Hematopoietic multipotent progenitor cell treated with erythropoietin and hydrocortisone succinate and interleukin-3 and kit ligand, for 4 days (in vitro differentiated cells): ENCODE results near the gene A1BG.
A peak's percentile ranks its signal among the peaks of the same experiment; 100 is the strongest.
"Not testable (repeated sequence)": the region's sequence is repeated elsewhere in the genome, so short reads cannot be mapped to it uniquely, and the experiment has no call there.

ENCODE experiments used
- DNase-seq: peaks from one replicate; pipeline ENCODE4 v3.0.0-alpha.2; 2015

The A1BG gene

DNA sequence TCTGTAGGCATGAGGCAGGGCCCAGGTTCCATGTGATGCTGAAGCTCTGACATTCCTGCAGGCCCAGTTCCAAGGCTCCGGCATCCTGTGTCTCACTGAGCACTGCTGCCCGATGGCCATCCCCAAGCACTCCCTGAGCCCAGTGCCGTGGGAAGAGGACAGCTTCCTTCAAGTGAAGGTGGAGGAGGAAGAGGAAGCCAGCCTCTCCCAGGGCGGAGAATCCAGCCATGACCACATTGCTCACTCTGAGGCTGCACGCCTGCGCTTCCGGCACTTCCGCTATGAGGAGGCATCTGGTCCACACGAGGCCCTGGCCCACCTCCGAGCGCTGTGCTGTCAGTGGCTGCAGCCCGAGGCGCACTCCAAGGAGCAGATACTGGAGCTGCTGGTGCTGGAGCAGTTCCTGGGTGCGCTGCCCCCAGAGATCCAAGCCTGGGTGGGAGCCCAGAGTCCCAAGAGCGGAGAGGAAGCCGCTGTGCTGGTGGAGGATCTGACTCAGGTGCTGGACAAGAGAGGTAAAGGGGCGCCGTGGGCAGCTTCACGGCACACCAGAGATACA lies 18.5 kb downstream of the A1BG start:
- no peak for DNase-seq

DNA sequence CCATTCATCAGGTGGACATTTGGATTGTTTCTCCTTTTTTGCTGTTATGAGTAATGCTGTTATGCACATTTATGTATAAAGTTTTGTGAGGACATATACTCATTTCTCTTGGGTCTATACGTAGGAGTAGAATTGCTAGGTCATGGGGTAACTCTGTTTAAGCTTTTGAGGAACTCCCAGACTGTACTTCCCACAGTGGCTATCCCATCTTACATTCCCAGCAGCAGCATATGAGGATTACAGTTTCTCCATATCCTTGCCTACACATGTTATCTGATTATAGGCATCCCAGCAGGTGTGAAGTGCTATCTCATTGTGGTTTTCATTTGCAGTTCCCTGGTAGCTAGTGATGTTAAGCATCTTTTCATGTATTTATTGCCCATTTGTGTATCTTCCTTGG lies 20.6 kb downstream of the A1BG start:
- DNase-seq, result no peak

DNA sequence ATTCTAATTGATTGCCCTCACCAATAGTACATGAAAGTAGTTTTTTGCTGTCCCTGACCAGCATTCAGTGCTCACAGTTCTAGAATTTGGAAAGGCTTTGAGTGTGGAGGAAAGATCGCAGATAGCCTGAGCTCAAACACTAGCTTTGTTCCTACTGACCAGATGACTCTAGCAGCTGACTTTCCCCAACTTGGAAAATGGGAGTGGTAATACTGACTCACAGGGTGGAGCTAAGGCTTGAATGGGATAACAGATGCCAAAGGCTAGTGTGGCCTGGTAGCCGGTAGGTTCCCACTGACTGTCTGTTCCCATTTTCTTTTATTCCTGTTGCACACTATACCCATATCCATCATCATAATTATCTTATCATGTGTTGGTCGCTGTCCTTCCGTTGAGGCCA lies 22.8 kb downstream of the A1BG start:
- DNase-seq, result no peak

DNA sequence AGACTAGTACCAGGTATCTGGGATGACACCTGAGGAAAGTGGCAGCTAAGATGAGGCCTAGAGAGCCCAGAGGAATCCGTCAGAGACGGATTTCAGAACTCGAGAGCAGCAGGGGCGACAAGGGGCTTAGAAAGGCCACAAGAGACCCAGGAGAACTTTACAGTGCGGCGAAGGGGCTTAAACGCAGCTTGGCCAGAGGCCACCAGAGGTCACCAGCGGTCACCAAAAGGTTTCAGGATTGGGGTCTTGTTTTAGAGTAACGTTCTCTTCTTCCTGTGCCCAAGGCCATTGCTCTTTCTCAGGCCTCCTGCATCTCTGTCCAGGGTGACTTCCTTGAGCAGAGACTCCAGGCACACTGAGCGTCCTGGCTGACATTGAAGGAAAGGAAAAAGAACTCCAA lies 24.3 kb downstream of the A1BG start:
- peak; percentile 80 for DNase-seq

DNA sequence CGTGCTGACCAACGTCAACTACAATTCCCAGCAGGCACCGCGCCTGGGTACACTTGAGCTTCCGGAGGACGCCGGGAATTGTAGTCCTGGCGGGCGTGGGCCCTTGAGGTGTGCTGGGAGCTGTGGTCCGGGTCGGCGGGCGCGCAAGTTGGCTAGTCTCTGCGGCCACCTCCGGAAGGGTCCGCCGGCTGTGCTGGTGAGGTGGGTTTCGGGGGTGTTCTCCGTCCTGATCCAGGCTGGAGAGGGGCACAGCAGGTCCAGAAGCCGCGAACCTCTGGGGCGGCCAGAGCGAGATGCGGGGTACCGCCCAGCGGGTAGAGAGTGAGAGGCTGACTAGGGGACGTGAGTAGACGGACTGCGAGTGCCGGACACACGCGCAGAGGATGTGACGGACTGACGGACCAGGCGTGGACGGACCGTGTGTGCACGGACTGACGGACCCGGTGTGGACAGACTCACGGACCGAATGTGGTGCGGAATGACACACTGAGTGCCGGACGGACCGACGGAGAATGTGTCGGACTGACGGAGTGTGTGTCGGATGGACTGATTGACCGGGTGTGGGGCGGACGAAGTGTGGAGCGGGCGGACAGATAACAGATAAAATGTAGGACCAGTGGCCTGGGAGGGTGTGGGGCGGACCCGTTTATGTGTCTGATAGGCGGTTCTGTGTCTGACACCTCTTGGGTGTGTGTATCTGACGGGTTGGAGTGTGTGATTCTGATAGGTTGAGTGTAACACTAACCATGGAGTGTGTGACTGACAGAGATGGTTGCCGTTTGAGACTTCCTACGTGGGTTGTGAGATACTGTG lies 26.2 kb downstream of the A1BG start, which contains the start of gene ZSCAN22:
Gene ZSCAN22 (plus strand): TSS at position 81 of the 813 bp plus-strand sequence. CDS start 7,809 bp downstream, outside the sequence.
- DNase-seq, result peak; percentile 98

DNA sequence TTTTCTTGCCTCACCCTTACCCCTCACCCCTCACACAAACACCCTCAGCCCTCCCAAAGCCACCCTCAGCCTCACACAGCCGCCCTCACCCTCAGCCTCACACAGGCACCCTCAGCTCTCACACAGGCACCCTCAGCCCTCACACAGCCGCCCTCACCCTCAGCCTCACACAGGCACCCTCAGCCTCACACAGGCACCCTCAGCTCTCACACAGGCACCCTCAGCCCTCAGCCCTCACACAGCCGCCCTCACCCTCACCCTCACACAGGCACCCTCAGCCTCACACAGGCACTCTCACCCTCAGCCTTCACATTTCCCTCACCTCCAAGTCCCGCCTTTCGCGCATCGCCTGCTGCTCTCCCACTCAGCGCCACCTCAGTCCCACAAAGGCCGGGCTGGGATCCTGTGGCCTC lies 26.8 kb downstream of the A1BG start:
- no peak for DNase-seq

DNA sequence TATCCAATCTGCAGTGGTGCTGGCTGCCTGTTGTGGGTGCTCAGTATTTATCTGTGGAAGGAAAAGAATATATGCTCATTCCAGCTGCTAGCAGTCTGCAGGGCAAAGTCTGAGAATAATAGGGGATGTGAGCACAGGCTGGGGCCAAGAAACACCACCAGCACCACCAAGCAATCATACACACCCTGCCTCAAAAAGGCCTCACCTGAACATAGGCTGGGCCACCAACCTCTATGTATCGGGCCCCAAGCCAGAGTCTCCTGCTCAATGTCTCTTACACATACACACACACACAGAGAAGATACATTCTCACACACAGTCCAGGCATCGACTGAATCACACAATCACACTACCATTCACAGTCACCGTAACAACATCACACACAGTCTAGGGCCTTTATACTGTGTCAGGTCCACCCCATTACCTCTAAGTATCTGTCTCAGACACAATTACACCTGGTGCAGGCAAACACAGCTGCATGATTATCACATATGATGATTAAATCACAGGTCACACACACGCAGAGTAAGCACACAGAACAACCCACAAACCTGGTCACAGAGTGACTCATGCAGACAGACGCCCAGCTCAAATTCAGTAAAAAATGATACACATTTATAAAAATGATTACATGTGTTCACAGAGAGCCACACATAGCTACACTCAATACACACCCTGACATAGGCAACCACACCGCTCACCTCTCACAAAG lies 27.8 kb downstream of the A1BG start:
- DNase-seq, result no peak

DNA sequence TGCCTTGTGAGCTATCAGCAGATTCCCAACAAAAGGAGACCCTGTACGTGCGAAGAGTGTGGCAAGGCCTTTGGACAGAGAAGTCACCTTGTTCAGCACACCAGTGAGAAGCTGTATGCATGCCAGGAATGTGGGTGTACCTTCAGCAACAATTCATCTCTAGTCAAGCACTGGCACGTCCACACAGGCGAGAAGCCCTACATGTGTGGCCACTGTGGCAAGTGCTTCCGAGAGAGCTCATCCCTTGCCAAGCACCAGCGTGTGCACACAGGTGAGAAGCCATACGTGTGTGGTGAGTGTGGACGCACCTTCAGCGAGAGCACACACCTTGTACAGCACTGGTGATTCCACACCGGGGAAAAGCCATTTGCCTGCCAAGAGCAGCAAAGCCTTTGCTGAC lies 34.1 kb downstream of the A1BG start:
- DNase-seq, result no peak

DNA sequence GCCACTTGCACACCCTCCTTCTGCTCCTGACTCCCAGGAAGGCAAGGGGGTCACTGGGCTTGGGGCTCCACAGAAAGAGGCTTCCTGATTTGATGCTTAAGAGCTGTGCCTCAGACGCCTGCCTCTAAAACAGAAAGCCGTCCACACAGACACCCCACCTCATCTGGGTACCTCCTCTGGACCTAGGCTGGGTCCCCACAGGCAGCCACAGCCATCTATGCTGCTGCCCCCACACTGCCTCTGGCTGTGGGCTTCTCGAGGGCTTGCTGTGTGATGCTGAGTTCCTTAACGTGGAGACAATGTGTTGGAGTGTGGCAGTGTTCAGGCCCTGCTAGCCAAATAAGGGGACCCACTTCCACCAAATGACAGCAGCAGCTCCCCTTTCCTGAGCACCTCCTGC lies 35.0 kb downstream of the A1BG start:
- no peak for DNase-seq

DNA sequence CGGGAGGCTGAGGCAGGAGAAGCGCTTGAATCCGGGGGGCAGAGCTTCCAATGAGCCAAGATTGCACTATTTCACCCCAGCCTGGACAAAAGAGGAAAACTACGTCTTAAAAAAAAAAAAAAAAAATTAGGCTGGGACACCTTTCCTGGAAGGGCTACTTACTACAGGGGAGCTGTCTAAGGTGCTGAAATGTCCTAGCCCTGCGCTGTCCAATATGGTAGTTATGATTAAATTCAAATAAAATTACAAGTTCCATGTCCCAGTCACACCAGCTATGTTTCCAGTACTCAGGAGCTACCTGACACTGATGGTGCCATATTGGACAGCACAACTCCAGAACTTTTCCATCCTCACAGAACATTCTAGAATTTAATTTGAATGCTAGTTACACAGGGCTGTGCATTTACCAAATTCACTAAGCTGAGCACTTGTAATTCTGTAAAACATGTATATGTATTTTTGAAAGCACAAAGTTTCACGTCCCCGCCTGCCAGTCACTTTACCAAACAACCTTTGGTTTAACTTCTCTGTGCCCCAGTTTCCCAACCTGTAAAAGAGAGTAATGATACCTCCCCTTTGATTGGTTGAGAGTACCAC lies 35.7 kb downstream of the A1BG start:
- peak; percentile 77 for DNase-seq

DNA sequence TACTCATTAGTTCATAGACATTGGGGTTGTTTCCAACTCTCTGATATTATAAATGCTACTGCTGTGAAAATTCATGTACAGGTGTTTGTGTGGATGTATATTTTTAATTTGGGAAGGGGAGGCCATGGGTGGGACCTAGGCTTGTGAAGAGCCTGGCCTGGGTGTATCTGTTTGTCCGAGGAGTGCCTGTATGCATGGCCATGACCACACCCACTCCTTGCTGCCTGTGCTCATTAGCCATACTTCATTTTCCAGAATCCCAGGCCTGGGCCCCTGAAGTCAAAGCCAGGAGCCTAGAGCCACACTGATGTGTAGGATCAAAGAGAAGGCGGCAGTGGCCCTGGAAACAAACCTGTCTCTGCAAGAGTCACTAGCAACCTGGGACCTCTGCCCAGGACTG lies 37.7 kb downstream of the A1BG start:
- DNase-seq, result no peak

DNA sequence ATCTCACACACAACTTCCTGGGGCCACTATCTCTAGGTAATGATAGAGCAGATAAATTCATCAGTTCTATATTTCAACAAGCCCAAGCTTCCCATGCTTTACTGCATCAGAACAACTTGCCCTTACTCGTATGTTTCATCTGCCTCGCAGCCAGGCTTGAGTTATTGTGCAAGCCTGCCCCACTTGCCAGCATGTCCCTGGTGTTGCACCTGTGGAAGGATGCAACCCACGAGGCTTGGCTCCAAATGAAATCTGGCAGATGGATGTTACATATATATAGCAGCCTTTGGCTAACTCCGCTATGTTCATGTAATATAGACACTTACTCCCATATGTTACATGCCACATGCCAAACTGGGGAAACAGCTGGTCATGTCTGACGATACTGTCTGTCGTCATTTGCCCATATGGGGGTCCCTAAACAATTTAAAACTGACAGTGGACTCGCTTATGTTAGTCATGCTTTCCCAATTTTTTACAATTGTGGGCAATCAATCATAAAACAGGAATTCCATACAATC lies 41.9 kb downstream of the A1BG start:
- DNase-seq, result no peak

DNA sequence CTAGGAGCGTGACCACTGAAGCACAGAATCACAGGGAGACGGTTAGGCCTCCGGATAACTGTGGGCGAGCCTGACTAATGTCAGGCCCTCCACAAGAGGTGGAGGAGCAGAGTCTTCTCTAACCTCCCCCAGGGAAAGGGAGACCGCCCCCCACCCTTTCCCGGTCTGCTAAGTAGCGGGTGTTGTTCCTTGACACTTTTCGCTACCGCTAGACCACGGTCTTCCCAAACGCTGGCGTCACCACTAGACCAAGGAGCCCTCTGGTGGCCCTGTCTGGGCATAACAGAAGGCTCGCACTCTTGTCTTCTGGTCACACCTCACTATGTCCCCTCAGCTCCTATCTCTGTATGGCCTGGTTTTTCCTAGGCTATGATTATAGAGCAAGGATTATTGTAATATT lies 42.6 kb downstream of the A1BG start:
- DNase-seq, result not testable (repeated sequence)

DNA sequence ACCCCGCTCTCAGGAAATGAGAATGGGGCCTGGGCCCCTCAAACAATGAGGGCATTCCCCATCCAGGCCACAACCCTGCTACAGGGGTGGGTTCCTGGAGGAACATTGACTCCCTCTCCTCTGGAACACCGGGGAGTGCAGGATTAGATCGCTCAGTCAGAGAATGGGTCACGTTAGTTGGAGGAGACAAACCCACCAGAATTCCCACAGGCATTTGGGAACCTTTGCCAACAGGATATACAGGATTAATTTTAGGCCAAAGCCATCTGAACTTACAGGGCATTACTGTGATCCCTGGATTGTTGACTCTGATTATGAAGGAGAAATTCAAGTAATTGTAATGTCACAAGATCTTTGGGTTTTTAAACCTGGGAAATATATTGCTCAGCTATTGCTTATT lies 45.6 kb downstream of the A1BG start:
- no peak for DNase-seq

DNA sequence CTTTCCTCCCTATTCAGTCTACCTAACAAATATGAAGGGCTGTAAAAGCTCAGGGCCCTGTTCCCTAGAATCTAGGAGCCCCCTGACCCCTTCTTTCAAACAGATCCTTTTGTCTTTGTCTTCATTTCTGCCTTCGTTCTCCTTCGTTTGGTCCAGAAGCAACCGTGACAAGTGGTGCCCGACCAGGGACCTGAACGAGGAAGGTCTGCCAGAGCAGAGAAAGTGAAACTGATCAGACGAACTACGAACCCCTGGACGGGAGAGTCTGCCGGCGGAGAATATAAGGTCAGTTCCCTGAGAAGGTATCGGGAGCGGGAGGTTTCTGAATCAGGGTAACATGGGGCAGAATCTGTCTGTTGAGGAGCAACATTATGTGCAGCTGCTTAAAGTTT lies 47.4 kb downstream of the A1BG start:
- DNase-seq, result no peak

DNA sequence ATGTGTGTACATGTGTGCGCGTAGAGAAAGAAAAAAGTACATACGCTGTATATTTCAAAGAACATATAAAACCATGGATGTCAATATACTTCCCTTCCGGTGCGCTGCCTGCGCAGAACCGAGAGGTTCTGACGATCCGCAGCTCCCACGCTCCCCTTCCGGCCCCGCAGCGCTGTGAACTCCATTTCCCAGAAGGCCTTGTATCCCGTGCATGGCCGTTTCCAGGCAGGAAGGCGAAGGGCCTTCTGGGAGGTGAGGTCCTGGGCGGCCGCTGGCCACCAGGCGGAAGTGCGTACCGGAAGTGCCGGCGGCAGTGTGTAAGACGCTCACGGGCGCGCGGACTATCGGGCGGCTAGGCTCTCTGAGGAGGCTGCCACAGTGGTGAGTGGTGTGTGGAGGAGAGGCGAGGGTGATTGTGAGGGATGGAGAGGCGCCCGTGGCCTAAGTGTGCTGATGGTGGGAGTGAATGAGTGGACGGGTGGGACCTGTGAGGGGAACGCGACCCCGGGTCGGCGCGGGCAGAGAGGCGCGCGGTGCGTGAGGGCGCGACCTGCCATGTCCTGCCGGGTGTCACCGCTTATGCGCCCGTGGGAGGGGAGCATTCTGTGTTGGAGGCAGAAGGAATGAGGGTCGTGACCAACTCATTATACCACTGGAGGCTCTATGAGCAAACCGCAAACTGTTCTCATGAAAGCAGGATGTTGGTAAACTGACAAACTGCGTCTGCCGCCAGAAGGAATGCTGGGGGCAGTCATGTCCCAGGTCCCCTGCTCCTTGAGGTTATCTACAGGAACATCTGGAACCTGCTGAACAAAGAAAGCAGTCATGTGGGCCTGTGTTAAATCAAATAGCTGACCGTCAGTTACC lies 48.0 kb downstream of the A1BG start, which contains the start of gene ERVK3-1:
Gene ERVK3-1 (plus strand): TSS at position 313 of the 867 bp plus-strand sequence. CDS start 6,792 bp downstream, outside the sequence.
- DNase-seq, result peak; percentile 100

DNA sequence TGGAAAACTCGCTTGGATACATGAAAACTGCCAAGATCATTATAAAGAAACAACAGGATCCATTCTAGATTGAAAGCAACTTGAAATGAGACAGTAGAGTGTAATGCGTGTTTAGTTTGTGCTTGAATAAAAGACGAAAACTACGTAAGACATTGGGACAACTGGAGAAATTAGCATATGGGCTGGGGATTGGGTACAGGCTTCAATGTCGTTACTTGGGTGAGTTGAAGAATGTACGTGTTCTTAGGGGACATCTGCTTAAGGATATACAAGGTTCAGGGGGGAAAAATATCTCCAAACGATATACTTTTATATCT lies 48.6 kb downstream of the A1BG start:
- no peak for DNase-seq

DNA sequence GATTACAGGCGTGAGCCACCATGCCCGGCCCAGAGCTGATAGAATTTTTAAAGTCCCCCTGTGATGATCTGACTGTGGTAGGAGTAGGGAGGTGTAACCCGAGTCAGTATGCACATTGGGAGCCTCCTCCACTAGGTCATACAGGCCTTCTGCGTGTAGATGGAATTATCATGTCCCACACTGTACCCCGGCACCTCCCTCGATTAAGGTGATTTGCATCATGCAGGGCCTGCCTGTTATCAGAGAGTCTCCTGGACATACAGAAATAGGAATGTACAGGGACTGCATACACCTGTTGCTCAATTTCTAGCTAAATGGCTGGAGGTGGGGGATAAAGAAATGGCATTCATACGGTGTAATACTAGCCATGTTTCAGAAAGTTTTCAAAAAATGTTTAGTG lies 49.0 kb downstream of the A1BG start:
- DNase-seq, result no peak

DNA sequence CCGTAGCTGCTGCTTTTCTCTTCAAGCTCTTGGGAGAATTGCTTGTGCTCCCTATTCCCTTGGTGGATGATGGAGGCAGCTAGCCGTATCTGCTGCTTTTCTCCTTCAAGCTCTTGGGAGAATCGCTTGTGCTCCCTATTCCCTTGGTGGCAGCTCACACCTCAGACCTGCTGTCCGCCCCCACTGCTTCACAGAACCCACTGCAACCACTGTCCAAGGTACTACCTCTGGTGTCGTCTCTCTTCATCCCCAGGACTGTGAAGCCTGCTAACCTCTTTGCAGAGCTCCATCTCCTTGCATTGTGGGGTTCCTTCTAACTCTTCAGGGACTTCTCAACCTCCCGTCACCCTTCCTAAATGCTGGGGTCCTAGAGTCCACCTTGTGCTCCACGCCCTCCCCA lies 52.7 kb downstream of the A1BG start:
- DNase-seq, result no peak

DNA sequence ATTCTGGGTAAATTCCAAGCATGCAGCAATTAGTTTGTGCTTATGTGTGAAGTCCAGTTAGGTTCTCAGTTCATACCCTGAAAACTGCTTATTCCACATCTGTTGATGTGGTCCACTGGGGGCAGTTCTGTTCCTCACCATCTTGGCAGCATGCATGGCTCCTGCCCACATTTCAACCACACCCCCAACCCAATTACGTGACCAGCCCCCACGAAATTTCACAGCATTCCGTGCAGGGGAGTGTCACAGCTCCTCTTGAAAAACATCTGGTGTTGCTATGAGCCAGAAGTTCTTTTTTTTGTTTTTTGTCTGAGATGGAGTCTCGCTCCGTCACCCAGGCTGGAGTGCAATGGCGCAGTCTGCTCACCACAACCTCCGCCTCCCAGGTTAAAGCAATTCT lies 57.2 kb downstream of the A1BG start:
- no peak for DNase-seq
